Muscle layer of colon (tissue), 2 donors: ENCODE measurements around the gene APIP.

Experiments used
- H3K27ac ChIP-seq: one replicate; pipeline ENCODE4 v1.7.0; 2013; ENCODE audit warnings: low read depth, mild to moderate bottlenecking, low read length, moderate library complexity
- H3K27me3 ChIP-seq, 2 donors: one replicate each; pipeline ENCODE4 v1.7.0; 2013; ENCODE audit warnings: low read length in 2 of 2, mild to moderate bottlenecking in 2 of 2; ENCODE audit not compliant: insufficient read depth in 2 of 2, control insufficient read depth in 1 of 2
- H3K36me3 ChIP-seq: one replicate; pipeline ENCODE4 v1.7.0; 2013; ENCODE audit warnings: mild to moderate bottlenecking, low read length; ENCODE audit not compliant: insufficient read depth
- H3K4me1 ChIP-seq: one replicate; pipeline ENCODE4 v1.7.0; 2013; ENCODE audit warnings: mild to moderate bottlenecking, low read length; ENCODE audit not compliant: insufficient read depth
- H3K4me3 ChIP-seq, 2 donors: one replicate each; pipeline ENCODE4 v1.7.0; 2013; ENCODE audit warnings: low read length in 2 of 2, low read depth in 1 of 2, mild to moderate bottlenecking in 1 of 2, moderate library complexity in 1 of 2
- H3K9ac ChIP-seq: one replicate; pipeline ENCODE4 v1.7.0; 2013; ENCODE audit warnings: low read length
- H3K9me3 ChIP-seq: one replicate; pipeline ENCODE4 v1.7.0; 2013; ENCODE audit warnings: mild to moderate bottlenecking, low read length
- donor health status: abdominal sarcoma.
- donor health status: Adenocarcinoma of cecum.

Gene APIP

GRCh38 chr11:34874202-34874601 is 42.0 kb downstream of the APIP start:
- H3K9ac ChIP-seq = no peak overlapping the region
- no peaks in the 10 kb centered on the region for H3K4me1 ChIP-seq
- no peak overlapping the region for H3K27ac ChIP-seq
- H3K4me3 ChIP-seq = no peak overlapping the region
- H3K9me3 ChIP-seq = no peaks in the 10 kb centered on the region
- H3K36me3 ChIP-seq = no peaks in the 10 kb centered on the region
- no peaks in the 10 kb centered on the region for H3K27me3 ChIP-seq

- Histone ChIP-seq H3K9me3 (no peaks in the 10 kb centered on the region), H3K27ac (no peak overlapping the region), H3K4me1 (no peaks in the 10 kb centered on the region), H3K36me3 (no peaks in the 10 kb centered on the region), H3K27me3 (no peaks in the 10 kb centered on the region), H3K4me3 (no peak overlapping the region), H3K9ac (no peak overlapping the region)
These were observed 45.5 kb downstream of the APIP start for GRCh38 chr11:34870548-34871196.

GRCh38 chr11:34869425-34869824 is 46.8 kb downstream of the APIP start:
- Histone ChIP-seq H3K27ac (no peak overlapping the region), H3K27me3 (no peaks in the 10 kb centered on the region), H3K4me1 (no peaks in the 10 kb centered on the region), H3K9ac (no peak overlapping the region), H3K9me3 (no peaks in the 10 kb centered on the region), H3K36me3 (no peaks in the 10 kb centered on the region), H3K4me3 (no peak overlapping the region)

- H3K4me1 ChIP-seq = no peaks in the 10 kb centered on the region
- no peak overlapping the region for H3K4me3 ChIP-seq
- H3K9ac ChIP-seq = no peak overlapping the region
- no peaks in the 10 kb centered on the region for H3K36me3 ChIP-seq
- H3K9me3 ChIP-seq = no peaks in the 10 kb centered on the region
- no peaks in the 10 kb centered on the region for H3K27me3 ChIP-seq
- no peak overlapping the region for H3K27ac ChIP-seq
These were observed 49.8 kb downstream of the APIP start for GRCh38 chr11:34866375-34866774.

- no peaks in the 10 kb centered on the region for H3K4me1 ChIP-seq
These were observed 50.9 kb downstream of the APIP start for GRCh38 chr11:34865261-34865660.

GRCh38 chr11:34864424-34864823 is 51.8 kb downstream of the APIP start:
- Histone ChIP-seq H3K4me3 (no peak overlapping the region), H3K4me1 (no peaks in the 10 kb centered on the region), H3K9ac (no peak overlapping the region), H3K9me3 (no peaks in the 10 kb centered on the region), H3K27ac (no peak overlapping the region), H3K27me3 (no peaks in the 10 kb centered on the region), H3K36me3 (no peaks in the 10 kb centered on the region)

More at GRCh38 chr11:34865261-34865660, 50.9 kb downstream of the APIP start:
- no peak overlapping the region for H3K9ac ChIP-seq
- no peaks in the 10 kb centered on the region for H3K36me3 ChIP-seq
- no peak overlapping the region for H3K4me3 ChIP-seq
- H3K27ac ChIP-seq = no peak overlapping the region
- no peaks in the 10 kb centered on the region for H3K27me3 ChIP-seq
- H3K9me3 ChIP-seq = no peaks in the 10 kb centered on the region

GRCh38 chr11:34863048-34863447 is 53.1 kb downstream of the APIP start:
- Histone ChIP-seq H3K36me3 (no peaks in the 10 kb centered on the region), H3K27me3 (no peaks in the 10 kb centered on the region), H3K9me3 (no peaks in the 10 kb centered on the region), H3K4me1 (no peaks in the 10 kb centered on the region), H3K9ac (no peak overlapping the region), H3K27ac (no peak overlapping the region), H3K4me3 (no peak overlapping the region)

GRCh38 chr11:34860518-34860917 is 55.7 kb downstream of the APIP start:
- H3K27me3 ChIP-seq = no peaks in the 10 kb centered on the region
- H3K9ac ChIP-seq = no peak overlapping the region
- H3K27ac ChIP-seq = no peak overlapping the region
- H3K9me3 ChIP-seq = no peaks in the 10 kb centered on the region
- H3K36me3 ChIP-seq = no peaks in the 10 kb centered on the region
- H3K4me1 ChIP-seq = no peaks in the 10 kb centered on the region
- no peak overlapping the region for H3K4me3 ChIP-seq

GRCh38 chr11:34860034-34860433 is 56.1 kb downstream of the APIP start:
- H3K9ac ChIP-seq = no peak overlapping the region
- H3K36me3 ChIP-seq = no peaks in the 10 kb centered on the region
- H3K27me3 ChIP-seq = no peaks in the 10 kb centered on the region
- H3K27ac ChIP-seq = no peak overlapping the region
- H3K4me3 ChIP-seq = no peak overlapping the region
- H3K9me3 ChIP-seq = no peaks in the 10 kb centered on the region
- H3K4me1 ChIP-seq = no peaks in the 10 kb centered on the region

- H3K27me3 ChIP-seq = no peaks in the 10 kb centered on the region
- no peak overlapping the region for H3K27ac ChIP-seq
- no peaks in the 10 kb centered on the region for H3K4me1 ChIP-seq
- no peaks in the 10 kb centered on the region for H3K9me3 ChIP-seq
- H3K9ac ChIP-seq = no peak overlapping the region
- no peaks in the 10 kb centered on the region for H3K36me3 ChIP-seq
- no peak overlapping the region for H3K4me3 ChIP-seq
These were observed 56.7 kb downstream of the APIP start for GRCh38 chr11:34859496-34859895.

- Histone ChIP-seq H3K36me3 (no peaks in the 10 kb centered on the region), H3K27ac (no peak overlapping the region), H3K27me3 (no peaks in the 10 kb centered on the region), H3K9ac (no peak overlapping the region), H3K4me1 (no peaks in the 10 kb centered on the region), H3K4me3 (no peak overlapping the region), H3K9me3 (no peaks in the 10 kb centered on the region)
These were observed 58.7 kb downstream of the APIP start for GRCh38 chr11:34857463-34857862.

- Histone ChIP-seq H3K9ac (no peak overlapping the region), H3K27me3 (no peaks in the 10 kb centered on the region), H3K4me1 (no peaks in the 10 kb centered on the region), H3K4me3 (no peak overlapping the region), H3K36me3 (no peaks in the 10 kb centered on the region), H3K9me3 (no peaks in the 10 kb centered on the region), H3K27ac (no peak overlapping the region)
These were observed 59.9 kb downstream of the APIP start for GRCh38 chr11:34856251-34856650.
